Stimulated activated CD8-positive, alpha-beta memory T cell treated with anti-CD3 and anti-CD28 coated beads, Interleukin-12 subunit alpha, Interleukin-12 subunit beta, amount 100 ng/mL, for 24 hours (primary cell): ENCODE results near the gene XAGE1A.
"Not testable (repeated sequence)": the region's sequence is repeated elsewhere in the genome, so short reads cannot be mapped to it uniquely, and the experiment has no call there.

ENCODE experiments used
- DNase-seq: peaks from one replicate; pipeline ENCODE4 v3.0.0-alpha.2; 2020; ENCODE audit errors: extremely low read depth

XAGE1A gene

DNA sequence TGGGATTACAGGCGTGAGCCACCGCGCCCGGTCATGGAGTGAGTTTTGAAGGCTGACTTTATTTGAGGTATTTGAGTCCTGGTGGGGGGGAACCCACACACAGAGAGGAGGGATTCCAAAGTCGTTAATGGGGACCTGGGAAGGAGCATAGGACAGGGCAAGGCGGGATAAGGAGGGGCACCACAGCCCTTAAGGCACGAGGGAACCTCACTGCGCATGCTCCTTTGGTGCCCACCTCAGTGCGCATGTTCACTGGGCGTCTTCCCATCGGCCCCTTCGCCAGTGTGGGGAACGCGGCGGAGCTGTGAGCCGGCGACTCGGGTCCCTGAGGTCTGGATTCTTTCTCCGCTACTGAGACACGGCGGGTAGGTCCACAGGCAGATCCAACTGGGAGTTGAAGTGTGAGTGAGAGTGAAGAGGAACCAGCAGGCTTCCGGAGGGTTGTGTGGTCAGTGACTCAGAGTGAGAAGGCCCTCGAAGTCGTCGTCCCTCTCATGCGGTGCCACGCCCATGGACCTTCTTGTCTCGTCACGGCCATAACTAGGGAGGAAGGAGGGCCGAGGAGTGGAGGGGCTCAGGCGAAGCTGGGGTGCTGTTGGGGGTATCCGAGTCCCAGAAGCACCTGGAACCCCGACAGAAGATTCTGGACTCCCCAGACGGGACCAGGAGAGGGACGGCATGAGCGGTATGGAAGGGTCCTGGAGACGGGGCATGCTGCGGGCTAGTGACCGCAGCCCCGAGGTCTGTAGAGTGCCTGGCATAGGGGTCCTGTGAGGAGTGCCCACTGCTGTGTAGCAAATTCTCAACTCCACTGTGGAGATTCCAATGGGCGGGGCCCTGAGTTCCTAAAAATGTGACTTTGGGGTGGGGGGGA lies at the start of gene XAGE1A:
Gene XAGE1A, plus strand, starts transcription at position 264 of the 874 bp plus-strand sequence. CDS start 1,554 bp downstream, outside the sequence.
- not testable (repeated sequence) for DNase-seq

- not testable (repeated sequence) for DNase-seq
Measured at GRCh38 chrX:52452031-52452430, 43.6 kb upstream of the XAGE1A start.

- not testable (repeated sequence) for DNase-seq
Measured at GRCh38 chrX:52471301-52471700, 24.3 kb upstream of the XAGE1A start.

DNA sequence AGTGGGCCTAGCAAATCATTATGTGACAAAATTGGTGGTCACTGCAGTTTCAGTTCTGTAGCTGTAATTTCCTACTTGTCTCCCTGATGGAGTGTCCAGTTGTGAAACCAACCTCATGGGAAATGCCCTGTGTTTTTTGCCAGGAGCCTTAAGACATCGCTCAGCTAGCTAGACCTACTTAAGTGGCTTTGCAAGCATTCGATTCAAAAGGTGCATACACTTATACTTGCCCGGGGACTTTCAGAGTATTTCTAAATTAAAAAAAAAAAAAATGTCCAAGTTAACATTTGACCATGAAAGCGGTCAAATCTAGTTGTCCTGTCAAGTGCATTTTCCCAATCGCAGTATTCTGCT lies 788 bp downstream of the XAGE1A start:
- DNase-seq, result not testable (repeated sequence)

DNA sequence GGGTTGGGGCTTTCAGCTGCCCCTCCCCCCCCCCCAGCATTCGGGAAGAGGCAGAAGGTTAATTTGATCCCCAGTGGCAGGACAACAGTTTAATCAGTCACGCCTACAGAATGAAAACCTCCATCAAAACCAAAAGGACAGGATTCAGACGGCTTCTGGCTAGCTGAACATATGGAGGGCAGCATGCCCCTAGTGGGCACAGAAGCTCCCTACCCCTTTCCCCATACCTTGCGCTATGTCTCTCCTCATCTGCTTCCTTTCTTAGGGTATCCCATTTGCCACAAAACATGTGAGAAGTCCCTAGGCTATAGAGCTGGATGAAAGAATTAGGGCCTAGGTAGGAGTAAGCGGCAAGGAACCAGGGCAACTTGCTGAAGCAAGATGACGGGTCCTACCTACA lies 5.8 kb downstream of the XAGE1A start:
- DNase-seq, result not testable (repeated sequence)

GRCh38 chrX:52504551-52504950 lies 8.9 kb downstream of the XAGE1A start:
- DNase-seq, result no peak

DNA sequence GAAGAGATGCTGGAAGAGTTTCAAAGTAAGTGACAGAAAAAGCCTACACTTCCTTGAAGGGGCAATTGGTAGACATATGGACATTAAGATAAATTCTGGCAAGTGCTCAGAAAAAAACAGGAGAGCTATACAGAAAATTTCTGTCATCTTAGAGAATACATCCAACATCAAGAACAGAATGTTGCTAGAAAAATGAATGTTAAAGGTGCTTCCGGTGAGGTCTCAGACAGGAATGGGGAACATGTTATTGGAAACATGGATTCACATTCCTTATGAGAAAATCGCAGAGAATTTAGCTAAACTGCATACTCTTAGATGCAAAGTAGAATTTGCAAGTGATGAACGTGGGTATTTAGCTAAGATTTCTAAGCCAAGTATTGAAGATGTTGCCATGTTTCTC lies 11.7 kb downstream of the XAGE1A start:
- DNase-seq, result no peak

DNA sequence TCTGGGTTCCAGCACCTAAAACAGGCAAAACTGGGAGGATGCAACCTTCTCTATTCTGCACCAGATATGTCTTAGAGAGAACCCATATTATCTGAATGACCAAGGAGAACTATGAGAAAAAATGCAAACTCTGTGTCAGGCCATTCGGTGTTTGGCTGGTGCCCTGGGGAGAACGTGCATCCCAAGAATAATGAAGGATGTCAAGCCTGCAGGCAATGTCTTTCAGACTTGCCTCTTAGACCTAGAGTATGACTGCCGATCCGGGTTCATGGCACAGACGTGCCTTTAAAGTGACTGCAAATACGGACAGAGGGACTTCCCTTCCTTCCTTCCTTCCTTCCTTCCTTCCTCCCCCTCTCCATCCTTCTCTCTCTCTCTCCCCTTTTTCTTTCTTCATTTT lies 14.3 kb downstream of the XAGE1A start:
- DNase-seq, result no peak

DNA sequence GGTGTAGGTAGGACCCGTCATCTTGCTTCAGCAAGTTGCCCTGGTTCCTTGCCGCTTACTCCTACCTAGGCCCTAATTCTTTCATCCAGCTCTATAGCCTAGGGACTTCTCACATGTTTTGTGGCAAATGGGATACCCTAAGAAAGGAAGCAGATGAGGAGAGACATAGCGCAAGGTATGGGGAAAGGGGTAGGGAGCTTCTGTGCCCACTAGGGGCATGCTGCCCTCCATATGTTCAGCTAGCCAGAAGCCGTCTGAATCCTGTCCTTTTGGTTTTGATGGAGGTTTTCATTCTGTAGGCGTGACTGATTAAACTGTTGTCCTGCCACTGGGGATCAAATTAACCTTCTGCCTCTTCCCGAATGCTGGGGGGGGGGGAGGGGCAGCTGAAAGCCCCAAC lies 15.5 kb downstream of the XAGE1A start:
- DNase-seq, result not testable (repeated sequence)

GRCh38 chrX:52516110-52516986 lies 20.7 kb downstream of the XAGE1A start:
- not testable (repeated sequence) for DNase-seq

- not testable (repeated sequence) for DNase-seq
Measured at GRCh38 chrX:52516987-52517325, 21.3 kb downstream of the XAGE1A start, which contains the start of gene XAGE1B. Gene XAGE1B (minus strand): TSS chrX:52517063. CDS start chrX:52515527, 1,536 bp downstream.

DNA sequence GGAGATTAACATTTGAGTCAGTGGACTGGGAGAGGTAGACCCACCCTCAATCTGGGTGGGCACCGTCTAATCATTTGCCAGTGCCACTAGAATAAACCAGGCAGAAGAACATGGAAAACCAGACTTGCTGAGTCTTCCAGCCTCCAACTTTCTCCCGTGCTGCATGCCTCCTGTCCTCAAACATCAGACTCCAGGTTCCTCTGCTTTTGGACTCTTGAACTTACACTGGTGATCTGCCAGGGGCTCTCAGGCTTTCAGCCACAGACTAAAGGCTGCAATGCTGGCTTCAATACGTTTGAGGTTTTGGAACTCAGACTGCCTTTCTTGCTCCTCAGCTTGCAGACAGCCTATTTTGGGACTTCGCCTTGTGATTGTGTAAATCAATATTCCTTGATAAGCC lies 45.4 kb downstream of the XAGE1A start:
- DNase-seq, result not testable (repeated sequence)

DNA sequence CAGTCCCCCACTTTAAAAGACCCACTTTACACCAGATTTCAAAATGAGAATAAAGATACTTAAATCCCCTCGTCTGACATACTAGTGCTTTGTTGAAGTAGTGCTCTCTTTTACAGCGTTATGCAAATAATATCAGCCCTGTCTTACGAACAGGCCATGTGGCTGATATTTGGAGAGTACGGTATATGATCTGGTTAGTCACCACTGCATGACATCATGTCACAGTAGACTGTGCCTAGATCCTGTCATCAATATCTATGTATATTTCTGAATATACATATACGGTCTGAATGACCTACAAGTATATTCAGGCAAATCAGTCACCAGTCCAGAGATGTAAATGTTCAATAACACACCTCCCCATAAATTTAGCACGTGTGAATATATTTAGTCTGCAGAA lies 46.7 kb downstream of the XAGE1A start:
- no peak for DNase-seq

- no peak for DNase-seq
Measured at GRCh38 chrX:52544147-52544840, 48.7 kb downstream of the XAGE1A start.

- DNase-seq, result not testable (repeated sequence)
Measured at GRCh38 chrX:52548769-52549168, 53.2 kb downstream of the XAGE1A start.
